Epidermal melanocyte (primary cell): ENCODE results near the gene PPP2R5B.

Source experiments
- DNase-seq: peaks from one replicate; pipeline ENCODE4 v3.0.0; 2011; ENCODE audit warnings: low spot score; ENCODE audit not compliant: insufficient read length

Gene PPP2R5B

DNA sequence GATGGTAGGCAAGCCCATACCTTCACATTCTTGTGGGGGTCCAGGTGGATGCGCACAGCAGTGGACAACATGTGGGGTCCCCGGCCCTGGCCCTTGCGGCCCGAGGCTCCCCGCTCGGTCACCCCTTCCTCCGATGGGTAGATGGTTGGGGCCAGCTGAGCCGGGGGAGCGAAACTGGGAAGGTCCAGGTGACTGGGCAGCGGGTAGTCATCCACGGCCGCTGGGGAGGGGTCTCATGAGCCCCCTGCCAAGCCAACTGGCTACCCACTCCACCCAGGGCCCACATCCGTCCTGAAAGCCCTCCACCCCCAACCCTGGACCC lies 18.2 kb upstream of the PPP2R5B start:
- DNase-seq, result no peak

DNA sequence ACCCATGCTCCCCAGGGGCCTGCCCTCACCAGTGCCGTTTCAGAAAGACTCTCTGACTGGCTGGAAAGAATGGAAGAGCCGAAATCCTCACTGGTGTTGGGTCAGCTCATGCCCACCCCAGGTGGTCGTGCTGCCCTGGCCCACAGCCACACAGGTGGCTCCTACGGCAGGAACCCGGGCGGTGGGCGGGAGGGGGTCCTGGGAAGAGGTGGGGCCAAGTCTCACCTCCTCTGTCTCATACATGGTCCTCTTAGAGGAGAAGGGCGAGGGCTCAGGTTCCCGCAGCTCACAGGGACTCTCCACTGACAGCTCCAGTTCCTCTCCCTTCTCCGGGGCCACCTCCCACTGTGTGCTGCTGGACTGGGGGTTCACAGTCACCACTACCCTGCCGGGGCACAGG lies 15.7 kb upstream of the PPP2R5B start:
- no peak for DNase-seq

DNA sequence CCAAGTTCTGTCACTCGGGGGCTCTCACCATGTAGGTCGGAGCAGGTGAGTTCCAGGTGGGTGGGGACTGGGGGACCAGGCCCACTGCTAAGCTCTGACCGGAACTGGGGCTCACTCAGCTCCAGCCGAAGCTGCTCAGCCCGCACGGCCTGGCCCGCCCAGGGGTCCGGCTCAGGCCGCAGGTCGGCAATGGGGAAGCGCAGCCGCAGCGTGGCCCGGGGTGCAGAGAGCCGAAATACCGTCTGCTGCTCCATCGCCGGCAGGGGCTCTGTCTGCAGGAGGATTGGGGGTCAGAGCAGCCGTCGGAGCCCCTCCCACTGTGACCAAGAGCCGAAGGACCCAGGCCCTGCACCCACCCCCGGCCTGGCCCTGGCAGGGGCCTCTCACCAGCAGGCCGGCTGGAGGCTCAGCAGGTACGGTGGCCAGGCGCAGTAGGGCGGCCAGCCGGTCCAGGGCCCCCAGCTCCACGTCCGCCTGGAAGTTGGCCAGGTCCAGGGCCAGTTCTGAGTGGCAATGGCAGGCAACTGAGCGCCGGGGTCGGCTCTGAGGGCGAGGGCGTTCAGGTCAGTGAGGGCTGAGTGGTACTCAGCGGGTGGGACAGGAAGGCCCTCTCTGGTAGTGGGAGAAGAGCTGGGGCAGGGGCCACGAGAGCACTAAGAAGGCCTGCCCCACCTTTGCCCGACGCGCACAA lies 14.7 kb upstream of the PPP2R5B start:
- DNase-seq, result no peak

- no peak for DNase-seq
Observed at GRCh38 chr11:64910451-64911093, 13.9 kb upstream of the PPP2R5B start.

DNA sequence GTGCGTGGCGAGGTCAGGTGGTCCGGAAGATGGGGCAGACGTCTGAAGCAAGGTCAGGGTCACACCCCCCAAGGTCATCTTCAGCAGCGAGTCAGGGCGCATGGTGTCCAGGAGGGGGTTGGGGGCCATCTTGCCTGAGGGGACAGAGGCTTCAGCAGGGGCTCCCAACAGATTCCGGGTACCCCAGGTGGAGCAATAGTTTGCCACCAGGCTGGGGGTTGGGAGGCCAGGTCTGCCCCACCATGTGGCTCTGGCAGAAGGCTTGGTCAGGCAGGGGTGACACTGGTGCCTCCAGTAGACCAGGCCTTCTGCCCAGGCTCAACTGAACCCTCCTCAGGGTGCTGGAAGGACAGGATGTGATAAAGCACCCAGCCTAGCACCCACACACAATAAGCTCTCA lies 13.3 kb upstream of the PPP2R5B start:
- DNase-seq, result no peak

DNA sequence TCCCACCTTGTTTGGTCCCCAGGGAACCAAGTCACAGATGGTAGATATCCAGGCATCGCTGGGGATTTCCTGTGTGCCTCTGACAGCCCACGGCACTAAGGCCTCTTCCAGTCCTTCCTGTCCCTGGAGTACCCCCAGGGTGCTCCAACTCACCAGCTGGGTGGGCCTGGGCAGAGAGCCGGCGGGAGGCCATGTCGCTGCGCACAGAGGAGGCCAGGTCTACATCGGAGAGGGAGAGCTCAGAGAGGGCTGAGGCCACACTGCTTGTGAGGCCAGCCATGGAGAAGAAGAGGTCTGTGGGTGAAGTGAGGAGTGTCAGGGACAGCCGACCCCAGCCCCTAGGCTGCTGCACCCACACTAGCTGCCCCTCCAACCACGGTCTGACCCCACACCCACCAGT lies 12.8 kb upstream of the PPP2R5B start:
- DNase-seq, result no peak

DNA sequence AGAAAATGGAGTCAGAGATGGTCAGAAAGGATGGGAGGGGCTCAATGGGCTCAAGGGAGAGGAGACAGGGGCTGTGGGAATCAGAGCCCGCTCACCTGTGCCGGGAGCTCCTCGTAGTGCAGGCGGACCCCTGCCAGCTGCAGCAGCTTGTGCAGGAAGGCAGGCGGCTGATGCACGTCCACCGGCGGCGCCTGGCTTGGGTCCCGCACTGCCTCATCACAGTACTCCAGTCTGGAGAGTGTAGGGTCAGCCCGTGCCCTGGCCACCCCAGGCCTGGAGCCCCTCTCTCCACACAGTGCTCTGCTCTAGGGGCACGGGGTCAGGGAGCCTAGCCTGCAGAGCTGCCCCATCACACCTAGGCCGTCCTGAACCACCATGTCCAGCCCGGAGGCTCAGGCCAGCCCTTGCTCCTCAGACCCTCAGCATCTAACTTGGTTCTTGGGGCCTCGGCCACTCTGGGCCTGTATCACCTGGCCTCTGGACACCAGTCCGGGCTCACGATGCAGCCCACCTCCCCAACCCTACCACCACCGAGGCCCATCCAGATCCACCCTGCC lies 11.2 kb upstream of the PPP2R5B start:
- DNase-seq, result no peak

- DNase-seq, result no peak
Observed at GRCh38 chr11:64914123-64914522, 10.4 kb upstream of the PPP2R5B start.

- DNase-seq, result no peak
Observed at GRCh38 chr11:64915376-64915887, 9.1 kb upstream of the PPP2R5B start.

DNA sequence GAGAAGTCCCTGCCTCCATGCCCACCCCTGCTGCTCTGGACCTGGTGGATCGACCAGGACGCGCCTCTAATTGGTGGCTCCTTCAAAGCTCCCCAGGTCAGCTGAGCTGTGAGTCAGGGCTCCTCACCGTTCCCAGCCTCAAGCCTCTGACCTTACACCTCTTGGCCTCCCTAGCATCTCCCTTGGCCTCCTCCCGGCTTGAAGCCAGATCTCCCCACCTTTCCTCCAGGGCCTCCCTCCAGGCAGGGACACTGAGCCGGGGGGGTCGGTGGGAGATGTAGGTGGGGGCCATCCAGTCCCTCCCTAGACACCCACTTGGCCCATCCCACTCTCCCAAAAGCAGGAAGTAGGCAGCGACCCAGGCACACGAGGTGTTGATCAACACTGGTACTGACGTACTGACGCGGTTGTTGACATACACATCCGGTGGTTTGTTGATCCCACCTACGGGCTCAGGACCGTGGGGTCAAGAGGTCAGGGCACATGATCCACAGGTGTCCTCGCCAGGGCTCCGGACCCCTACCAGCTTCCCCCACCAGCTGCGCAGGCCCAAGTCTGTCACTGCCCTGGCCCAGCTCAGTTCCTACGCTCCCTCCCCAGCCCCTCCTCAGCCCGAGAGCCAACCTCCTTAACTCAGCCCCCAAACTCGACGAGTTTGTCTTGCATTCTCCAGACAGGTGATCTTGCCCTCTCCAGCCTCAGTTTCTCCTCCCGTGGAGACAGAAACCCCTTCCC lies 8.3 kb upstream of the PPP2R5B start:
- DNase-seq, result no peak

GRCh38 chr11:64916775-64917662 lies 7.5 kb upstream of the PPP2R5B start, which contains the start of gene ATG2A:
ATG2A (minus strand) TSS chr11:64917209; CDS start chr11:64917135, 74 bp downstream.
- peak; percentile 98 for DNase-seq

- no peak for DNase-seq
Observed at GRCh38 chr11:64917663-64917995, 6.9 kb upstream of the PPP2R5B start.

DNA sequence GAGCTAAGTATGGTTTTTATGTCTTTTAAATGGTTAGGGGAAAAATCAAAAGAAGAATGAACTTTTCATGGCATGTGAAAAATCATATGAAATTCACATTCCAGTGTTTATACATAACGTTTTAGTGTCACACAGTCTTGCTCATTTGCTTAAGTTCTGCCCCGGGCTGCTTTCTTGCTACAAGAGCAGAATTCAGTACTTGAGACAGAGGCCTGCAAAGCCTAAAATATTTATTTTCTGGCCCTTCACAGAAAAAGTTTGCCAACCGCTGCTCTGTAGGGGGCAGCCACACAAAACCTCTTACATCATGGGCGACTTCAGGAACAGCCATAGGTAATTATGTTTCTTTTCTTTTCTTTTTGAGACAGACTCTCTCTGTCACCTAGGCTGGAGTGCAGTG lies 6.5 kb upstream of the PPP2R5B start:
- no peak for DNase-seq

DNA sequence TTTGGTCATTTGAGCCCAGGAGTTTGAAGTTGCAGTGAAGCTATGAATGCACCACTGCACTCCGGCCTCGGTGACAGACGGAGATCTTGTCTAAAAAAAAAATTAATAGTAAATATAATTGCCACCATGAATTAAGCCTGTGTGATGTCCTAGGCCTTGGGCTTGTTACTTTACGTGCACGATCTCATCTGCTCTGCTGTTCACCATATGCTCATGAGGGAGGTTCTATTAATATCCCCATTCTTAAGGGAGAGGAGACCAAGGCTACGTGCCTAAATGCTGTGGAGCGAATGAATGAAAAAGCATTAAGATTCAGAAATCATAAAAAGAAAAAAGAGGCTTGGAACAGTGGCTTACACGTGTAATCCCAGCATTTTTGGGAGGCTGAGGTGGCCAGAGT lies 4.9 kb upstream of the PPP2R5B start:
- DNase-seq, result peak; percentile 4

DNA sequence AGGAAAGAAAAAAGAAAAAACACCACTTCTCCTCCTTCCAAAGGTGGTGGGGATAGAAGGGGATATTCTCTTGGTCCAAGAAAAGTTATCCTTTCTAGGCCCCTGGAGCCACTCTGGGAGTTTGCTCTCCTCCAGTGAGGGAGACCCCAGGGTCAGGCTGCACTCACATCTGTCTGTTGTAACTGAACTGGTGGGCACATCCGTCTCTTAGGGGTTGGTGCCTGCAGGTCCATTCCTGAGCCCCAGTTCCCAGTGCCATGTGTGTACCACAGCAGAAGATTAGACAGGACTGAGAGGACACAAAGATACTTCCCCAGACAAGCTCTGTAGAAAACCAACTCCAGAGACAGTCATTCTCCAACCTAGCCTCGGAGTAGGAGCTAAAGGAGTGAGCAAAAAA lies 4.4 kb upstream of the PPP2R5B start:
- no peak for DNase-seq

- no peak for DNase-seq
Observed at GRCh38 chr11:64921384-64921783, 3.1 kb upstream of the PPP2R5B start.

DNA sequence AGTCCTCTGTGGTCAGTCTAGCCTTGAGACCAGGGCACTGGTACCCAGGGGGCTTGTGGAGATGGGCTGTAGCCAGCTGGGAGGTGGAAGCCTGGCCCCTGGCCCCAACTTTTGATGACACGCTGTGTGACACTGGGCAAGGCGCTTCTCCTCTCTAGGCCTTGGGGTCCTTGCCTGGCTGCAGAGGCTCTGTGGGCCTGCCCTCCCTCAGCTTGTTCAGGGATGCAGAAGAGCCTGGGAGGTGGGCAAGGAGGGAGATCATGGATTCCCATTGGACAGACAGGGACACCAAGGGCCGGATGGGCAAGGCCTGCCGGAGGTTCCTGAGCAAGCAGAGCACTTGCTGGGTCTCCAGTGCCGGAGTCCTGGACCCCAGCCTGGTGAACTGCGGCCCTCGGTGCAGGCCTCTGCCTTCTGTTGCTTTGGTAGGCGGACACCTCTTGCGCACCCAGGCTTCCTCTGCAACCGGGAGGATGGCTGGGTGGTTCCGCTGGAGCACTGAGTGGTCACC lies 1.3 kb upstream of the PPP2R5B start:
- no peak for DNase-seq

DNA sequence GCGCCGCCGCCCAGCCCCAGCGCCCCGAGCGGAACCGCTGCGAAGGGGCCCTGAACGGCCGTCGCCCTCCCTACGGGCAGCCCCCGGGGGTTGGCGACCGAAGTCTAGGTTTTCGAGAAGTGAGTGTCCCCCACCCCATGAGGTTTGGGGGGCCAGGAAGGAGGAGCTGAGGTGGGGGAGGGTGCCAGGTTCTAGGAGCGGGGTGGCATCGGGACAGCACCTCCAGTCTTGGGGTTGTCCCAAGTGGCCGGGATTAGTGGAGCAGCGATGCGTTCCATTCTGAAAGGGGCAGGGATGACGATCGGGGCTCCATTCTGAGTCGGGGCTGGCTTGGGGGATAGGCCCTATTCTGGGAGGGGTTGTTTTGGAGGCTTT lies 408 bp downstream of the PPP2R5B start:
- no peak for DNase-seq

- no peak for DNase-seq
Observed at GRCh38 chr11:64925536-64926436, 1.3 kb downstream of the PPP2R5B start.

DNA sequence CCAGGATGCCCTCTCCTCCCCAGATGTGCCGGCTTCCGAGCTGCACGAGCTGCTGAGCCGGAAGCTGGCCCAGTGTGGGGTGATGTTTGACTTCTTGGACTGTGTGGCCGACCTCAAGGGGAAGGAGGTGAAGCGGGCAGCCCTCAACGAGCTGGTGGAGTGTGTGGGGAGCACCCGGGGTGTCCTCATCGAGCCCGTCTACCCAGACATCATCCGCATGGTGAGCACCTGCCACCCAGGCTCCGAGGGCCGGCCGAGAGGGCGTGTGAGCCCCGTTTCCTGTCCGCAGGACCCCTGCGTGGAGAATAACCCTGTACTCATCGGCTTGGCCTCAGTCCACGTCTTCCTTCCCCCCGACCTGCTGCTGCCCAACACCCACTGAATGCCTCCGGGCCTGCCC lies 2.2 kb downstream of the PPP2R5B start:
- DNase-seq, result no peak
